GM12873 (cell line): ENCODE results near the gene BACH2.

Source experiments
- TF ChIP-seq, protein P1 (sequence below): IDR thresholded peaks from 2 replicates; pipeline ENCODE4 v1.5.1; 2012; ENCODE audit warnings: low read depth, mild to moderate bottlenecking, moderate library complexity, low read length, control low read depth; ENCODE audit not compliant: insufficient read depth; ENCODE audit errors: missing control alignments

The BACH2 gene

DNA sequence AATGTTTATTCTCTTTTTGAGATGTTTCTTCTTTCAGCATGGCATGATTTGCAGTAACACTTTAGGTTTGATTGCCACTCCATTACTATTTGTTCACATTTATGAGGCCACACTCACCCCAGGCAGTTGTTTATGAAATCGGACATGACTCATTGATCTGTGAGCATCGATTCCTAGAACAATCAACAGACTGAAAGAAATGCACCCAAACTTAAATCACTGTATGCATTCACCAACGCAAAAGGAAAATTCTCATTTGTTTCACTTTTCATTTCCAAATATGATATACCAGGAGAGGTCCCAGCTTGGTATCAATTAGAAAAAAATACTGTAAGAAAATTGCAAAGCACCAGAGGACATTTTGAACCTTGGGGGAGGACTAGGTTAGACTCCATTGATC, 407.8 kb downstream of the BACH2 start:
- TF ChIP-seq, protein P1, sequence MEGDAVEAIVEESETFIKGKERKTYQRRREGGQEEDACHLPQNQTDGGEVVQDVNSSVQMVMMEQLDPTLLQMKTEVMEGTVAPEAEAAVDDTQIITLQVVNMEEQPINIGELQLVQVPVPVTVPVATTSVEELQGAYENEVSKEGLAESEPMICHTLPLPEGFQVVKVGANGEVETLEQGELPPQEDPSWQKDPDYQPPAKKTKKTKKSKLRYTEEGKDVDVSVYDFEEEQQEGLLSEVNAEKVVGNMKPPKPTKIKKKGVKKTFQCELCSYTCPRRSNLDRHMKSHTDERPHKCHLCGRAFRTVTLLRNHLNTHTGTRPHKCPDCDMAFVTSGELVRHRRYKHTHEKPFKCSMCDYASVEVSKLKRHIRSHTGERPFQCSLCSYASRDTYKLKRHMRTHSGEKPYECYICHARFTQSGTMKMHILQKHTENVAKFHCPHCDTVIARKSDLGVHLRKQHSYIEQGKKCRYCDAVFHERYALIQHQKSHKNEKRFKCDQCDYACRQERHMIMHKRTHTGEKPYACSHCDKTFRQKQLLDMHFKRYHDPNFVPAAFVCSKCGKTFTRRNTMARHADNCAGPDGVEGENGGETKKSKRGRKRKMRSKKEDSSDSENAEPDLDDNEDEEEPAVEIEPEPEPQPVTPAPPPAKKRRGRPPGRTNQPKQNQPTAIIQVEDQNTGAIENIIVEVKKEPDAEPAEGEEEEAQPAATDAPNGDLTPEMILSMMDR: no peak

DNA sequence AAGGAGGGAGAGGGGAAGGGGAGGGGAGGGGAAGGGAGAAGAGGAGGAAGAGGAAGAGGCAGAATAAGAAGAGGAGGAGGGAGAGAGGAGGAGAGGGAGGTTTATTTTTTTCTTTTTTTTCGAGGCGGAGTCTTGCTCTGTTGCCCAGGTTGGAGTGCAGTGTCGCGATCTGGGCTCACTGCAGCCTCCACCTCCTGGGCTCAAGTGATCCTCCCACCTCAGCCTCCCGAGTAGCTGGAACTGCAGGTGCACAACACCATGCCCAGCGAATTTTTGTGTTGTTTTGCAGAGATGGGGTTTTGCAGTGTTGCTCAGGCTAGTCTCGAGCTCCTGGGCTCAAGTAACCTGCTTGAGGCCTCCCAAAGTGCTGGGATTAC, 408.5 kb downstream of the BACH2 start:
- TF ChIP-seq, protein P1: no peak

DNA sequence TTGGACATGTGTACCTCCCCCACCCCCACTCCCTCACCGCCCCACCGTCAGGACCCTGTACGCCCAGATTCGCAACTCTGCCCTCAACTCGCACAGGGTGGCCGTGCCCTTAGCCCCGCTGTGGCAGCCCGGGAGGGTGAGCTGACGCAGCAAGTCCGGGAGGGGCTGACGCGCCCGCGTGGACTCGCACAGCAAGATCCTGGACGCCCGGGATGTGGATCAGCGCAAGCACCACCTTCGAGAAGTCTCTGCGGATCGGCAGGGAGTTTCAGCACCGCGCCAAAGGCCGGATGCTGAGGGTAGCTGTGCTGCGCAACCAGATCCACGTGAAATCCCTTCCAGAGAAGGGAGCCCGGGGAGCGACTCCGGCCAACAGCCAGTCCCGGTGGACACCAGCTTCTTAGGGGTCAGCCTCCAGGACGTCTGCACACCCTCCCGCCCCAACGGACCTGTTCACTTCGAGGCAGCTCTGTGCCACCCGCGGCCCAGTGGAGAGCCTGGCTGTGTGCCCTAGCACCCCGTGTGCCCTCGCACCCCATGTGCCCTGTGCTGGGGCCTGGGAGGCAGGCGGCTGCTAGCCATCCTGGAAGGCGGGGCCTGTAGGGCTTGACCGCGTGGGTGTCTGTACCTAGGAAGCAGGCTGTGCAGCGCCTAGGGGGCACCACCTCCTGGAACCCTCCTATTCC, 409.0 kb downstream of the BACH2 start:
- TF ChIP-seq, protein P1: no peak

DNA sequence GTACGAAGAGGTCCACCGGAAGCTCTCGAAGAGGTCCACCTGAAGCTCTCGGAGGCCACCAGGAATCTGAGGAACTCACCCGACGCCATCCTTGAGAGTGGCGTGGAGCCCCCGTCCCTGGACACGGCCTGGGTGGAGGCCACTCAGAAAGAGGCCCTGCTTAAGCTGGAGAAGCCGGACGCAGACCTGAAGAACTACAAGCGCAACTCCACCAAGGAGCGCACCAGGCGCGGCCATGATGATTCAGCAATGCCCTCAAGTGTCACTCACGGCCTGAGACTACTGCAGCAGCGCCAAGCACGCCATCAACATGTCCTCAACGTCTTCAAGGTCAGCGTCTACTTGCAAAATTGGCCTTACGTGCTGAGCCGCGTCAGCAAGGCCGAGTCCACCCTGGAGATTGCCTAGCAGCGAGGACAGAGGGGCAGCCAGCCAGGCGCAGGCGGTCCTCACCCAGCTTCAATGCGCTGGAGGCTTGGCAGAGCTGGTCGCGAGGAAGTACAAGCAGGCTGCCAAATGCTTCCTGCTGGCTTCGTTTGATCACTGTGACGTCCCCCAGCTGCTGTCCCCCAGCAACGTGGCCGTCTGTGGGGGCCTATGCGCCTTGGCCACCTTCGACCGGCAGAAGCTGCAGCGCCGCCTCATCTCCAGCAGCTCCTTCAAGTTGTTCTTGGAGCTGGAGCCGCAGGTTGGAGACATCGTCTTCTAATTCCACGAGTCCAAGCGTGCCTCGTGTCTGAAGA, 410.1 kb downstream of the BACH2 start:
- TF ChIP-seq, protein P1: no peak
